HG02943 (cell line): Measurements from ENCODE around the gene GRAMD1A.

Experiments
- ATAC-seq: cut with Tn5 transposase; IDR thresholded peaks from one replicate; pipeline ENCODE4 v1.9.1; 2021; ENCODE audit warnings: mild to moderate bottlenecking, low read depth, moderate library complexity; ENCODE audit not compliant: unreplicated experiment

Gene GRAMD1A

DNA sequence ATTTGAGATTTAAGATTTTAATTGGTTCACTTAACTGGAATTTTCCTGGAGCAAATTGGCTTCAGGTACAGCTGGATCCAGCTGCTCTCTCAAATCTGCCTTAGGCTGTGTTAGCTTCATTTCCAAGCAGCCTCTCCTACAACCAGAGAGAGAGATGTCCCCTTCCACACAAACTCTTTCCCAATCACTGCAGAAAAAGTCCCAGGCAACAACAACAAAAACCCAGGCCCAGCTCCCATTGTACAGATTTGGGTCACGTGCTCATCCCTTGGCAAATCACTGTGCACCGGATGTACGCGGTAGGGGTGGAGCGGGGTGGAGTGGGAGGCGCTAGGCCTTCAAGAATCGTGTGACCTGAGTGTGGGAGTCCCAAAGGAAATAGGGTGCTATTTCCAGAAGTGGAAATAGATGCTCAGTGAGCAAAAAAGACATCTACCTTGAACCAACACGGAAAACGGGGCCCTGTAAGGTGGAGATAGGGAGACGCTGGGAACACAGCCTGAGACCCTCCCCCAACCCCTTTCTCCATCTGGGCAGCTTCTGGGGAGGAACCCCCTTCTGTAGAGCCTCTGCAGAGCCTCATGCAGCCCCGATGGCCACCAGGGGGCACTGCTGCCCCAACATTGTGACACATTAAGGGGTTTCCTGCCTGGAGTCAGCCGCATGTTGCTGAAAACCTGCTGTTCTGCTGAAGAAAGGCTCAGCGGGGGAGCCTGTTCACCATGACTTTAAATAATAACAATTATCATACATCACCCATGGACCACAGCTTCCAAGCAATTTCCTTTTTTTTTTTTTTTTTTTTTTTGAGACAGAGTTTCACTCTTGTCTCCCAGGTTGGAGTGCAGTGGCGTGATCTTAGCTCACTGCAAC lies 66.8 kb downstream of the GRAMD1A start:
- ATAC-seq = peak; percentile 86

DNA sequence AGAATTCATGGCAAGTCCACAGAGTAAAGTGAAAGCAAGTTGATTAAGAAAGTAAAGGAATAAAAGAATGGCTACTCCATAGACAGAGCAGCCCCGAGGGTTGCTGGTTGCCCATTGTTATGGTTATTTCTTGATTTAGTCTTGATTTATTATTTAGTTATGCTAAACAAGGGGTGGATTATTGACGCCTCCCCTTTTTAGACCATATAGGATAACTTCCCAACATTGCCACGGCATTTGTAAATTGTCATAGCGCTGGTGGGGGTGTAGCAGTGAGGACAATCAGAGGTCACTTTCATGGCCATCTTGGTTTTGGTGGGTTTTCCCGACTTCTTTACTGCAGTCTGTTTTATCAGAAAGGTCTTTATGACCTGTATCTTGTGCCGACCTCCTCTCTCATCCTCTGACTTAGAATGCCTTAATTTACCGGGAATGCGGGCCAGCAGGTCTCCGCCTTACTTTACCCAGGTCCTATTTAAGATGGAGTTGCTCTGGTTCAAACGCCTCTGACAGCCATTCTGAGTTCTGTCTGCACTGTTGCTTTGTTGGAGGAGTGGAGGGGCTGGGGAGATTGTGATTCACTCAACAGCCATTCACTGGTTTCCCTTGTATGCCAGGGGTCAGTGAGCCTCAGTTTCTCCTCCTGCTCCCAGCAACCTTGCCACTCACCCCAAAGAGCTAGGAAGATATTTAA lies 69.0 kb downstream of the GRAMD1A start:
- no peak for ATAC-seq

DNA sequence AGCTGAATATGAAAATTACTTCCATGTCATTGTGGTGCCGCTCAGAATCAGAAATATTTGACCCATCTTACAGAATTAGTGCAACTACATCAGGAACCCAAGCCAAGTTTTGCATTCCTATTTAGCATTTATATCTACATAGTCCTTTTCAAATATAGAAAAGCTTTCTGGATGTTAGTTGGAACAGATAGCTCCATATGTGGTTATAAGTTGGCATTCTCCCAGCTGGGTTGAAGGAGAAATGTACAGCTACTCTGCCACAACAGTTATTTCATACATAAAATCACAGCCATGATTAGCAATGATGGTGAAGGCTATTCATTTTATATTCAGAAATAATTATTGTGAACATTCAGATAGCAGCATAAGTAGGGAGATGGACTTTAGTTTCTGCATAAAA lies 69.6 kb downstream of the GRAMD1A start:
- no peak for ATAC-seq

DNA sequence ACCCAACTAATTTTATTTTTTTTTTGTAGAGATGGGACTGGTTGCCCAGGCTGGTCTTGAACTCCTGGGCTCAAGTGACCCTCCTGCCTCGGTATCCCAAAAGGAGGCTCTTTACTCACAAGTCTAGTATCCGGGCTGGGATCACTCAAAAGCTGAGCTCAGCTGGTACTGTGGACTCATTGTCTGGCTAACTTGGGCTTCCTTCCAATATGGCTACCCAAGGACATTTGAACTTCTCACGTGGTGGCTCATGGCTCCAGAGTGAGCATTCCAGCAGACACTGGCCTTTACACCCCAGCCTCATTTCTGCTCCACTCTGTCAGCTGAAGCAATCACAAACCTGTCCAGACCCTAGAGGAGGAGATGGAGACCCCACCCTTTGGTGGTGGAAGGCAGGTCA lies 70.3 kb downstream of the GRAMD1A start:
- no peak for ATAC-seq

DNA sequence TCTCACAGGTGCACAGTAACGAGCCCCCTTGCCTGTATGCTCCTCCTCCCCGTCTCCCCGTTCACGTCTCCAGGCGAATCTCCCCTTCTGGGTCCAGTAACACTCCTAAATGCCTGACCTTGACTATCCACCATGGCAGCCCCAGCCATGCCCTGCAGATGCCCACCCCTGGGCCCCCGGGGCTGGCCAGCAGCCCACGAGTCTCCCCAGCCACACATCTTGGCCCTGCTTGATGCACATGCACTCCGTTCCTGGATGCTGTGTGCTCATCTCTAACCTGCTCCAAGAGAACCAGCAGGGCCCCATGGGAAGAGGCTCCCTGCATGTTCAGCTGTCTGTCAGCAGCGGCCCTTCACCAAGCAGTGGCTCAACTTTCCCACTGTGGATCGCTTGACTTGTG lies 73.4 kb downstream of the GRAMD1A start:
- ATAC-seq = no peak

DNA sequence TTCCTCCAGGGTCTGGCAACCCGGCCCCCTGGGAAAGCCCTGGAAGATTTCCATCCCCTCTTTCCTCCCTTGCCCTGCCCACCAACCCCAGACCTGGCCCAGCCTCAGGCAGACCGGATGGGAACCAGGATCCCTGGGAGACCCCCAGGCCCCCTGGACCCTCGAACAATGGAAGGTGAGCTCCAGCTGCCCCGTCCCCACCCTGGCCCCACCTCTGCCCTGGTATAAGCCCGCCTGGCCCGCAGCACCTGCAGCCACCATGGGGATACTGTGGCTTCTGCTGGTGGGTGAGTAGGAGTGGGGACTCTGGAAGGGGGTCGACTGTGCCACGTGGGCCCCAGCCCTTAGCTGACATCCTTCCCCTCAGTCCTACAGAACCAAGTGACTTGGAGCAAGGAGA lies 73.8 kb downstream of the GRAMD1A start:
- ATAC-seq = no peak

DNA sequence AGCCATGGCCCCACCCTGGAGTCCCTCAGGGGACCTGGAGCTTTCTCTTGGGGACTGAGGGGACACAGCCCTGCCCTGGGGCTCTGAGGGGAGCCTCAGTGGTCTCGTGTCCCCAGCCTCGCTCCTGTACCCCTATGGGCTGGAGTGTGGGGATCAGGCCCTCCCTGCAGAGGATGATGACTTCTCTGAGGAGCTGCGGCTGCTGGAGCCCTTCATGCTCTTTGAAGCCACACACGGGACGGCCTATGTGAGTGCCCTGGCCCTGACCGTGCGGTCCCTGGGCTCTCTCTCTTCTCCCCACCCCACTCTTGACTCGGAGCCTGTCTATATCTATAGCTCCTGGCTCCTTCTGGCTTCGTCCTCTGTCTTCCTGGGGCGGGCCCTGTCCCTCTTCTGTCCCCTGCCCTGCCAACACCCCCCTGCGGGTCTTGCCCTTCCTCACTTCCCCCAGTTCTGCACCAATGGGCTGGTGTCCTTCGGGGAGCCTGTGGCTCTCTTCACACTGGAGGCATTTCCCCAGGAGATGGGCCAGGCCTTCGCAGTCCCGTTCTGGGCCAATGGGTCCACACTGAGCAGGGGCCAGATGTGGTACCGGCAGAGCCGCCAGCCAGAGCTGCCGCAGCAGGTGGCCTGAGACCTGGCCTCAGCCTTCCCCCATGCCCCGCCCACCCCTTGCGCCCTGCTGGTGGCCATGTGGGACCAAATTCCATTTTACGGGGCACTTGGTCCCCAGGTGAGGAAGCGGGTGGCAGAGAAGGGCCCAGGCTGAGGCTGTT lies 74.5 kb downstream of the GRAMD1A start:
- ATAC-seq = no peak

DNA sequence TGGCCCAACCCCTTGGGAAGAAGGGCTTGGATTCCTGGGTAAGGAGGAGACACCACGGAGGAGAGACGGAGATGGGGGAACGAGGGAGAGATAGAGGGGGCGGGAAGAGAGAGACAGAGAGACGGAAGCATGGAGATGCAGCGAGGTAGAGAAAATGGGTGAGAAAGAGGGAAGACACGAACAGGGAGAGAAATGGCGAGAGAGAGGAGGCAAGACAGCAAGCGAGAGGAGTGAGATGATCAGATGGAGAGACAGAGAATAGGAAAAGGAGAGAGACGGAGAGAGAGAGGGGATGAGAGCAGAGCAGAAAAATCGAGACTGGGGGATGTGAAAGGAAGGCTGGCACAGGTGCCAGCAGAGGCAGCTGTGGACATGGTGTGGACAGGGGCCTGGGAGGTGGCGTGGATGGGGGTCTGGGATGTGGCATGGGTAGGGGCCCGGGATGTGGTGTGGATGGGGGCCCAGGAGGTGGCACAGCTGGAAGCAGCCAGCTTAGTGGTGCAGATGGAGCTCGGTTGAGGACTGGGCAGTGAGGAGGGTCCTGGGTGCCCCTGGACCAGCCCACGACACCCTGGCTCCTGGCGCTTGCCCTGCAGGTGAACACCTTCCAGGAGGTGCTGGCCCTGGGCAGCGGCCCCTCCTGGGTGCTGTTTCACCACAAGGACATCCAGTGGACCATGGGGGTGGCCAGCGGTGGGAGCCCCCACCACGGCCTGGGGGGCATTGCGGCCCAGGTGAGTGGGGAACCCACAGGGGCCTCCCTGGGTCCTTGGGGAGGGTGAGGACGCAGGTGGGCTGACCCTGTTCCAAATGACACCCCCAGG lies 75.3 kb downstream of the GRAMD1A start:
- ATAC-seq = no peak

DNA sequence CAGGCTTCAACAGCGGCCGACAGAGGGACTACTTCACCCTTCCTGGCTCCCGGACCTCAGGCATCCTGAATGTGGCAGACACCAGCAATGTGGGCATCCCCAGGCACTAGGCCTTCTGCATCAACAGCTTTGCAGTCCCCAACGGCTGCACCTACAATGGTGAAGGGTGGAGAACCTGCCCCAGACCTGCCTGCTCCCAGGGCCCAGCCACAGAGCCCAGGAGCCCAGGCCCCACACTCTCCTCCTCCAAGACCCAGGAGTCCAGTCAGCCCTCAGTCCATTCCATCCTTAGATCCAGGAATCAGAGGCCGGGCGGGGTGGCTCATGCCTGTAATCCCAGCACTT lies 75.9 kb downstream of the GRAMD1A start:
- no peak for ATAC-seq
